GM18508 (cell line): ENCODE measurements around the gene DNAH2.
A peak's percentile ranks its signal among the peaks of the same experiment; 100 is the strongest.
"Not testable (repeated sequence)": the region's sequence is repeated elsewhere in the genome, so short reads cannot be mapped to it uniquely, and the experiment has no call there.

Source experiments
- ATAC-seq: cut with Tn5 transposase; IDR thresholded peaks from one replicate; pipeline ENCODE4 v1.9.1; 2021; ENCODE audit warnings: moderate number of reproducible peaks; ENCODE audit not compliant: insufficient read depth, unreplicated experiment

The DNAH2 gene

GRCh38 chr17:7857713-7858521 lies 140.4 kb downstream of the DNAH2 start, which contains the start of gene CYB5D1:
CYB5D1 (plus strand) TSS chr17:7858003; CDS start chr17:7858135, 132 bp downstream.
- ATAC-seq, result peak; percentile 18

GRCh38 chr17:7858522-7858810 lies 140.9 kb downstream of the DNAH2 start:
- ATAC-seq, result no peak

- ATAC-seq, result no peak
Measured at GRCh38 chr17:7859028-7859427, 141.5 kb downstream of the DNAH2 start.

- no peak for ATAC-seq
Measured at GRCh38 chr17:7862692-7863437, 145.3 kb downstream of the DNAH2 start.

GRCh38 chr17:7864384-7864783 lies 146.8 kb downstream of the DNAH2 start:
- not testable (repeated sequence) for ATAC-seq

- no peak for ATAC-seq
Measured at GRCh38 chr17:7864995-7865650, 147.6 kb downstream of the DNAH2 start.

DNA sequence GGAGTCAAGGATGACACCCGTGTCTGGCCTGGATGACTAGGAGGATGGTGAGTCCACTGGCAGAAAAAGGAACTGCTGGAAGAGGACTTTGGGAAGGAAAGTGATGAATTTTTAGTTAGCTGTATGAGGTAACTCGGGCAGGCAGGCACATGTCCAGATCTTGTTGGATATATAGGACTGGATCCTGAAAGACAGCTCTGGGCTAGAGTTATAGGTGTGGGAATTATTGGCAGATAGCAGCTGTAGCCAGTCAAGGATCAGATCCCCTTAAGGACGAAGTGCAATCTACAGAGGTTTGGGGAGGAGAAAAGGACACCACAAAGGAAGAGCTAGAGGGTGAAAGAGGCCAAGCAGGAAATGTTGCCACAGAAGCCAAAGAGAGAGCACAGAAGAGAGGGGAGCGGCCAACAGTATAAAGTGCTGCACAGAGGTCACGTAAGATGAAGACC lies 150.4 kb downstream of the DNAH2 start:
- no peak for ATAC-seq

GRCh38 chr17:7873051-7873450 lies 155.5 kb downstream of the DNAH2 start:
- no peak for ATAC-seq

DNA sequence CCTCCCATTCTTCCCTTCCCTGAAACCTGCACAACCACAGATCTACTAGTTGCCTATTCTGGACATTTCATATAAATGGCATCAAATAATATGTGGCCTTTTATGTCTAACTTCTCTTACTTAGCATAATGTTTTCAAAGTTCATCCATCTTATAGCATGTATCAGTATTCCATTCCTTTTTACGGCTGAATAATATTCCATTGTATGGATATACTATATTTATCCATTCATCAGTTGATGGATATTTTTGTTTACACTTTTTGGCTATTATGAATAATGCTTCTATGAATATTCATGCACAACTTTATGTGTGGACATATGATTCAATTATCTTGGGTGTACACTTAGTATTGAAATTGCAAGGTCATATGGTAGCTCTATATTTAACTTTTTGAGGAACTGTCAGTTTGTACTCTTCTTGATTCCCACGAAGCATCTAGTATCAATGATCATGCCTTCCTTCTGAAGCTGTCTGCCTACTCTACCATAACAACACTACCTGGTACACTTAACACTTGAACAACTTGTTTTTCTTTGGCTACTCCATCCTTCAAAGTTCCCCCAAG lies 158.3 kb downstream of the DNAH2 start:
- no peak for ATAC-seq

GRCh38 chr17:7878234-7878633 lies 160.7 kb downstream of the DNAH2 start:
- ATAC-seq, result no peak

DNA sequence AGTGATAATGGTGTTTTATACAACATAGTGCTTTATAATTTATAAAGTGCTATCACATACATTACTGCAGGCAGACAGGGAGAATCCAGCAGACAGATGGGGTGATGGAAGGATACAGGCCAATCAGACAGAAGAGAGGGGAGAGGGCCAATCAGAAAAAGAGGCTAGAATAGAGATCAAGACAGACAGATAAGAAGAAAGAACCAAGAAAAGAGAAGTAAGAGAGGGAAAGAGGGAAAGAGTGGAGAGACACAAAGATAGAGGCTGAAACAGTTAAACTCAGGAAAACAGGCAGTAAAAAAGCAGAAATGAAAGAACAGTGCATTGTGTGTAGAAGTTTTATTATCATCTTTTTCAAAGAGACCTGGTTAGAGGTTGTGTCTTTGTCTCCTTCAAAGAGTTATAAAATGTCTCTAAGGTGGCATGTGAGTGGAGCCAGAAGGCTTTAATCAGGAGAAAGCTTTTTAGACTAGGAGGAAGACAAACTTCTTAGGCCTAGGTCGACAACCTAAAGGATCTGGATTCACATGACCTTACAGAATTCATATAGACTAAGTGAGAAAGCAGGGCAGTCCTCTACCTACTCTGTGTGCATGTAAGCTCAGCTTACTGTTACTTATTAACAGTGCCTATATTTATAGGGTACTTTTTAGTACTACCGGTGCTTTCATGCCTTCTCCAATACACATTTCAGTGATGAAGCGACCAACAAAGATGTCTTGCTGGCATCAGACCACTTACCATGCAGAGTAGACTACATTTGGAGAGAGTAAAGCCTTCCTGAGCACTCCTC lies 162.7 kb downstream of the DNAH2 start:
- no peak for ATAC-seq

GRCh38 chr17:7881276-7882054 lies 163.9 kb downstream of the DNAH2 start:
- no peak for ATAC-seq

DNA sequence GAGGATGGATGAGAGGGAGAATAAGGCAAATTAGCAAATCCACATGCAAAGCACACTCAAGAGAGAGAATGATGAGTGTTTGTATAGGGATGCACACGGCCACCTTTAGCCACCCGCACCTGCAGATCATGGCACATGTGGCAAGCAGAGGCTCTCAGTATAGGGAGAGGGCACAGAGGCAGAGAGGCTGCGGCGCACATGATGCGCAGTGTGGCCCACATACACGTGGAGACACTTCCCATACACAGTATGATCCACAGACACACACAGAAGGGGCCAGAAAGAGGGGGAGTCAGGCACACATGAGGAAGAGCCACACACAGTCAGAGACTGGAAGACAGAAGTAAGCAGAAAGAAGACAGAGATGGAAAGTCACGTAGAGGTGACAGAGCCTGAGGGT lies 164.5 kb downstream of the DNAH2 start:
- ATAC-seq, result no peak

GRCh38 chr17:7882629-7883028 lies 165.1 kb downstream of the DNAH2 start:
- no peak for ATAC-seq
